HepG2 (cell line): Measurements from ENCODE around the gene SHTN1. TPM values are rescaled to one million over a fixed set of nuclear protein-coding genes. Genes with fewer than 3 reads are reported as not detected.

ENCODE experiments used
- ATAC-seq: fragments of 200-7000 bp; cut with Tn5 transposase; 3 replicates; pipeline ENCODE4 v1.9.1; 2020; ENCODE audit warnings: mild to moderate bottlenecking, moderate library complexity
- BruUV-seq: library from RNA; stranded (reverse); fragments of 400-500 nt; replicated peaks from 2 replicates; lab custom pipeline; 2021; lab: Mats Ljungman, UMichigan
- CTCF ChIA-PET: fragments of 300-600 bp; formaldehyde crosslinking; extraction: SDS; loops from one replicate; lab custom pipeline; 2021; ENCODE audit warnings: low total read pairs, inconsistent platforms, low intra/inter-chr PET ratio; lab: Yijun Ruan, JAX
- POLR2A ChIA-PET: fragments of 350-600 bp; sonication (Branson Sonifier 250); formaldehyde crosslinking; loops from one replicate; lab custom pipeline; 2020; ENCODE audit warnings: antibody characterized with exemption, inconsistent platforms; lab: Yijun Ruan, JAX
- DNase-seq: peaks from one replicate; pipeline ENCODE4 v3.0.0-alpha.2; 2015; ENCODE audit warnings: low spot score
- FAIRE-seq: peaks from 3 replicates; lab custom pipeline; 2011; peaks lifted over from hg19 to GRCh38; lab: Jason Lieb, UNC
- H2AFZ ChIP-seq: one replicate; pipeline ENCODE4 v1.6.1; 2011; ENCODE audit warnings: low read length, inconsistent platforms
- H3K27ac ChIP-seq: fragments of 300-600 bp; 3 replicates; pipeline ENCODE4 v1.8.0; 2011; ENCODE audit warnings: mixed run types, mild to moderate bottlenecking, mixed read lengths, low read length, inconsistent platforms; ENCODE audit not compliant: insufficient read depth; ENCODE audit errors: extremely low read length
- H3K27me3 ChIP-seq, 2 experiments: fragments of 200-600 bp in 1 of 2; 2 replicates in 1 of 2; 3 replicates in 1 of 2; pipeline versions ENCODE4 v1.6.0 to v1.8.0; 2011; ENCODE audit warnings: low read length in 2 of 2, mild to moderate bottlenecking in 2 of 2, moderate library complexity in 2 of 2, inconsistent platforms in 1 of 2; ENCODE audit not compliant: insufficient read depth in 2 of 2, control insufficient read depth in 1 of 2
- H3K36me3 ChIP-seq, 2 experiments: fragments of 200-600 bp in 1 of 2; replicated peaks in 1 of 2; 2 replicates in 1 of 2; 3 replicates in 1 of 2; pipeline versions ENCODE4 v1.5.1 to v1.8.0; 2011; ENCODE audit warnings: low read length in 2 of 2, inconsistent platforms in 1 of 2; ENCODE audit not compliant: insufficient read depth in 2 of 2, control insufficient read depth in 1 of 2
- H3K4me1 ChIP-seq: 2 replicates; pipeline ENCODE4 v1.5.1; 2012; ENCODE audit warnings: low read length, inconsistent platforms; ENCODE audit not compliant: insufficient read depth
- H3K4me2 ChIP-seq: 2 replicates; pipeline ENCODE4 v1.6.0; 2011; ENCODE audit warnings: low read depth, low read length, inconsistent platforms
- H3K4me3 ChIP-seq, 3 experiments: fragments of 200-600 bp in 1 of 3; sonication (generic), shearing (Covaris generic) in 1 of 3; replicated peaks in 1 of 3; 2 replicates each; pipeline ENCODE4 v1.5.1; 2011 to 2016; ENCODE audit warnings: low read length in 3 of 3, inconsistent platforms in 2 of 3, low read depth in 2 of 3, mild to moderate bottlenecking in 2 of 3, control low read depth in 1 of 3, mixed read lengths in 1 of 3; ENCODE audit not compliant: insufficient read depth in 1 of 3
- H3K79me2 ChIP-seq: one replicate; pipeline ENCODE4 v1.6.1; 2011; ENCODE audit warnings: low read length, inconsistent platforms; ENCODE audit not compliant: insufficient read depth
- H3K9ac ChIP-seq: 2 replicates; pipeline ENCODE4 v1.6.0; 2011; ENCODE audit warnings: mild to moderate bottlenecking, low read depth, low read length, inconsistent platforms; ENCODE audit not compliant: insufficient read depth
- H3K9me3 ChIP-seq: 2 replicates; pipeline ENCODE4 v1.5.1; 2012; ENCODE audit warnings: mild to moderate bottlenecking, low read length
- H4K20me1 ChIP-seq: 2 replicates; pipeline ENCODE4 v1.6.0; 2011; ENCODE audit warnings: inconsistent platforms, mild to moderate bottlenecking, low read length, moderate library complexity; ENCODE audit not compliant: insufficient read depth
- FOXO1 ChIP-seq: sonication (generic); formaldehyde crosslinking; IDR thresholded peaks from 2 replicates; pipeline ENCODE4 v1.4.0; 2020; ENCODE audit warnings: missing genetic modification reagents
- GLI4 ChIP-seq: sonication (generic); formaldehyde crosslinking; IDR thresholded peaks from 2 replicates; pipeline ENCODE4 v1.5.1; 2020; ENCODE audit warnings: missing genetic modification reagents, mild to moderate bottlenecking, moderate library complexity, borderline replicate concordance
- HOXA9 ChIP-seq: sonication (generic); formaldehyde crosslinking; IDR thresholded peaks from 2 replicates; pipeline ENCODE4 v1.8.1; 2022; ENCODE audit warnings: missing genetic modification reagents, mild to moderate bottlenecking, moderate library complexity, borderline replicate concordance
- SUZ12 ChIP-seq: fragments of 150-350 bp; IDR thresholded peaks from 2 replicates; pipeline ENCODE4 v1.6.1; 2014; ENCODE audit warnings: low read depth, low read length
- ZNF432 ChIP-seq: sonication (generic); formaldehyde crosslinking; IDR thresholded peaks from 2 replicates; pipeline ENCODE4 v1.5.0; 2020; ENCODE audit warnings: missing genetic modification reagents, mild to moderate bottlenecking, borderline replicate concordance
- WGBS: methylation state at CpG from one replicate; pipeline ENCODE4 v1.1.6; 2017; ENCODE audit warnings: low lambda C conversion rate; 5-methylcytosine and 5-hydroxymethylcytosine counted together
- in situ Hi-C: cut with HindIII; loops from 2 replicates; pipeline ENCODE4 v1.10.0; 2017; ENCODE audit warnings: low pct_unique_long_range_greater_than_20kb; ENCODE audit not compliant: extremely low pct_ligation_motif_present
- intact Hi-C: fragments of 100-400 bp; cut with micrococcal nuclease; formaldehyde crosslinking; loops from one replicate; pipeline ENCODE4 v1.10.0; 2022; ENCODE audit not compliant: unreplicated experiment
- polyA plus RNA-seq, 8 experiments: library from polyadenylated mRNA; depleted of rRNA in 3 of 8; stranded (reverse) in 7 of 8; unstranded in 1 of 8; fragments of >200 nt; fragmentation: Illumina TruSeq in 4 of 8; extraction: Trizol in 4 of 8; gene quantifications; 2 replicates each; pipeline versions ENCODE4 v1.2.1 to v1.2.3, GENCODE V29; 2011 to 2016; ENCODE audit warnings: low read depth in 4 of 8, missing spikeins in 1 of 8, mixed read lengths in 1 of 8; ENCODE audit not compliant: insufficient read depth in 1 of 8
- total RNA-seq, 5 experiments: library from RNA; depleted of rRNA; stranded (reverse); fragments of >200 nt; fragmentation: Illumina TruSeq; extraction: Trizol; gene quantifications; 2 replicates each; pipeline ENCODE4 v1.2.3, GENCODE V29; 2016; ENCODE audit warnings: low read depth in 1 of 5
- TF ChIP-seq, protein P1 (sequence below): sonication (generic); formaldehyde crosslinking; IDR thresholded peaks from 2 replicates; pipeline ENCODE4 v1.4.0; 2020; ENCODE audit warnings: missing genetic modification reagents
- TF ChIP-seq, protein P2 (sequence below): sonication (generic); formaldehyde crosslinking; IDR thresholded peaks from 2 replicates; pipeline ENCODE4; 2020; ENCODE audit warnings: missing genetic modification reagents, mild to moderate bottlenecking, borderline replicate concordance
- TF ChIP-seq, protein P3 (sequence below): sonication (generic); formaldehyde crosslinking; IDR thresholded peaks from 2 replicates; pipeline ENCODE4 v1.8.1; 2023; ENCODE audit warnings: missing genetic modification reagents, mild to moderate bottlenecking, borderline replicate concordance
- TF ChIP-seq, protein P4 (sequence below): sonication (generic); formaldehyde crosslinking; IDR thresholded peaks from 2 replicates; pipeline ENCODE4 v1.4.0; 2020; ENCODE audit warnings: mild to moderate bottlenecking, missing genetic modification reagents

Gene SHTN1
- total and polyA plus RNA-seq, 2 of the 13 experiments (the other 11 are each of a cell fraction or from before 2014, with no cell fraction given), result 11.3 to 15.6 TPM

DNA sequence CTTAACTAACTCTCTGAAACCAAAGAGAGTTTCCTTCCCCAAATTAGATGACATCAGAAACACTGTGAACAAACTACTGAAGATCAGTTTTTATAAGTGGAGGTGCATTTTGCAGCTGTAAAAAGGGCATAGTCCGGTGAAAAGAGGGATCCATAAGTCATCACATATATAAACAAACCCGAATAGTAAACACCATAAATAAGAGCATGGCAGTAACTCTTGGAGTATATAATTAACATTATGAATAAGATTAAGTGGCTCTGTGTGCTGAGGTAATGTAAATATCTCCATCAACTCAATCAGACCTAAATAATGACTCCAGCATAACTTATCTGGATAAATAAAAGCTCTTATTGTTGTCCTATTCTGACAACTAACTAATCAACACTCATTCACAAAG is 43.0 kb upstream of the SHTN1 start (continued):
- TF ChIP-seq, protein P1, sequence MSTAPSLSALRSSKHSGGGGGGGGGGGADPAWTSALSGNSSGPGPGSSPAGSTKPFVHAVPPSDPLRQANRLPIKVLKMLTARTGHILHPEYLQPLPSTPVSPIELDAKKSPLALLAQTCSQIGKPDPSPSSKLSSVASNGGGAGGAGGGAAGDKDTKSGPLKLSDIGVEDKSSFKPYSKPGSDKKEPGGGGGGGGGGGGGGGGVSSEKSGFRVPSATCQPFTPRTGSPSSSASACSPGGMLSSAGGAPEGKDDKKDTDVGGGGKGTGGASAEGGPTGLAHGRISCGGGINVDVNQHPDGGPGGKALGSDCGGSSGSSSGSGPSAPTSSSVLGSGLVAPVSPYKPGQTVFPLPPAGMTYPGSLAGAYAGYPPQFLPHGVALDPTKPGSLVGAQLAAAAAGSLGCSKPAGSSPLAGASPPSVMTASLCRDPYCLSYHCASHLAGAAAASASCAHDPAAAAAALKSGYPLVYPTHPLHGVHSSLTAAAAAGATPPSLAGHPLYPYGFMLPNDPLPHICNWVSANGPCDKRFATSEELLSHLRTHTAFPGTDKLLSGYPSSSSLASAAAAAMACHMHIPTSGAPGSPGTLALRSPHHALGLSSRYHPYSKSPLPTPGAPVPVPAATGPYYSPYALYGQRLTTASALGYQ, result no peak
- TF ChIP-seq, protein P2, sequence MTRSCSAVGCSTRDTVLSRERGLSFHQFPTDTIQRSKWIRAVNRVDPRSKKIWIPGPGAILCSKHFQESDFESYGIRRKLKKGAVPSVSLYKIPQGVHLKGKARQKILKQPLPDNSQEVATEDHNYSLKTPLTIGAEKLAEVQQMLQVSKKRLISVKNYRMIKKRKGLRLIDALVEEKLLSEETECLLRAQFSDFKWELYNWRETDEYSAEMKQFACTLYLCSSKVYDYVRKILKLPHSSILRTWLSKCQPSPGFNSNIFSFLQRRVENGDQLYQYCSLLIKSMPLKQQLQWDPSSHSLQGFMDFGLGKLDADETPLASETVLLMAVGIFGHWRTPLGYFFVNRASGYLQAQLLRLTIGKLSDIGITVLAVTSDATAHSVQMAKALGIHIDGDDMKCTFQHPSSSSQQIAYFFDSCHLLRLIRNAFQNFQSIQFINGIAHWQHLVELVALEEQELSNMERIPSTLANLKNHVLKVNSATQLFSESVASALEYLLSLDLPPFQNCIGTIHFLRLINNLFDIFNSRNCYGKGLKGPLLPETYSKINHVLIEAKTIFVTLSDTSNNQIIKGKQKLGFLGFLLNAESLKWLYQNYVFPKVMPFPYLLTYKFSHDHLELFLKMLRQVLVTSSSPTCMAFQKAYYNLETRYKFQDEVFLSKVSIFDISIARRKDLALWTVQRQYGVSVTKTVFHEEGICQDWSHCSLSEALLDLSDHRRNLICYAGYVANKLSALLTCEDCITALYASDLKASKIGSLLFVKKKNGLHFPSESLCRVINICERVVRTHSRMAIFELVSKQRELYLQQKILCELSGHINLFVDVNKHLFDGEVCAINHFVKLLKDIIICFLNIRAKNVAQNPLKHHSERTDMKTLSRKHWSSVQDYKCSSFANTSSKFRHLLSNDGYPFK (CRISPR knock-in tag), result no peak
- no peak for TF ChIP-seq ZNF432 (CRISPR knock-in tag)

DNA sequence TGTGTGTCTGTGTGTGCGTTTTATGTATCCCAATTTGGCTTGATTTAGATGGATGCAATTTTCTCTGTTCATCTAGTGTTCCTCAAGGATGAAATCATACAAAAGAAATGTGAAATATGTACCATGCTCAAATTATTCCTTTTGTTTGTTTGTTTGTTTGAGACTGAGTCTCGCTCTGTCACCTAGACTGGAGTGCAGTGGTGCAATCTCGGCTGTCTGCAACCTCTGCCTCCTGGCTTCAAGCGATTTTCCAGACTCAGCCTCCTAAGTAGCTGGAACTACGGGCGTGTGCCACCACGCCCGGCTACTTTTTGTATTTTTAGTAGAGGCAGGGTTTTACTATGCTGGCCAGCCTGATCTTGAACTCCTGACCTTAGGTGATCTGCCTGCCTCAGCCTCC is 11.3 kb upstream of the SHTN1 start:
- no peak overlapping the region for H3K4me3 ChIP-seq
- intact Hi-C loops, result no loop called here
- H3K9me3 ChIP-seq, result no peaks in the 10 kb centered on the region
- ChIA-PET POLR2A (no interaction called here), CTCF (no interaction called here)
- H3K79me2 ChIP-seq, result no peaks in the 10 kb centered on the region
- H3K27me3 ChIP-seq, result no peaks in the 10 kb centered on the region
- H3K36me3 ChIP-seq, result no peaks in the 10 kb centered on the region
- H2AFZ ChIP-seq, result no peak overlapping the region
- 15% methylated on average over 8 of the region's 8 CpGs for WGBS
- H3K4me1 ChIP-seq, result no peaks in the 10 kb centered on the region
- FAIRE-seq (no peak), DNase-seq (no peak), ATAC-seq (no peak)
- H4K20me1 ChIP-seq, result no peaks in the 10 kb centered on the region
- in situ Hi-C loops, result no loop called here
- TF ChIP-seq GLI4 (CRISPR knock-in tag), result no peak
- no peak for TF ChIP-seq SUZ12
- no peak for TF ChIP-seq HOXA9
- TF ChIP-seq, protein P3, sequence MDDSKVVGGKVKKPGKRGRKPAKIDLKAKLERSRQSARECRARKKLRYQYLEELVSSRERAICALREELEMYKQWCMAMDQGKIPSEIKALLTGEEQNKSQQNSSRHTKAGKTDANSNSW, result no peak
- TF ChIP-seq FOXO1 (CRISPR knock-in tag), result no peak
- TF ChIP-seq, protein P4, sequence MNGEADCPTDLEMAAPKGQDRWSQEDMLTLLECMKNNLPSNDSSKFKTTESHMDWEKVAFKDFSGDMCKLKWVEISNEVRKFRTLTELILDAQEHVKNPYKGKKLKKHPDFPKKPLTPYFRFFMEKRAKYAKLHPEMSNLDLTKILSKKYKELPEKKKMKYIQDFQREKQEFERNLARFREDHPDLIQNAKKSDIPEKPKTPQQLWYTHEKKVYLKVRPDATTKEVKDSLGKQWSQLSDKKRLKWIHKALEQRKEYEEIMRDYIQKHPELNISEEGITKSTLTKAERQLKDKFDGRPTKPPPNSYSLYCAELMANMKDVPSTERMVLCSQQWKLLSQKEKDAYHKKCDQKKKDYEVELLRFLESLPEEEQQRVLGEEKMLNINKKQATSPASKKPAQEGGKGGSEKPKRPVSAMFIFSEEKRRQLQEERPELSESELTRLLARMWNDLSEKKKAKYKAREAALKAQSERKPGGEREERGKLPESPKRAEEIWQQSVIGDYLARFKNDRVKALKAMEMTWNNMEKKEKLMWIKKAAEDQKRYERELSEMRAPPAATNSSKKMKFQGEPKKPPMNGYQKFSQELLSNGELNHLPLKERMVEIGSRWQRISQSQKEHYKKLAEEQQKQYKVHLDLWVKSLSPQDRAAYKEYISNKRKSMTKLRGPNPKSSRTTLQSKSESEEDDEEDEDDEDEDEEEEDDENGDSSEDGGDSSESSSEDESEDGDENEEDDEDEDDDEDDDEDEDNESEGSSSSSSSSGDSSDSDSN (CRISPR knock-in tag), result no peak
- no TSS peak for BruUV-seq
- H3K9ac ChIP-seq, result no peak overlapping the region
- no peak overlapping the region for H3K27ac ChIP-seq
- H3K4me2 ChIP-seq, result no peak overlapping the region
